H1 (cell line): ENCODE measurements around the gene INKA2. TPM values are rescaled to one million over a fixed set of nuclear protein-coding genes. Genes with fewer than 3 reads are reported as not detected.

Experiments
- CTCF ChIA-PET: fragments of 300-600 bp; sonication (Branson Sonifier 250); formaldehyde crosslinking; loops from one replicate; lab custom pipeline; 2021; ENCODE audit not compliant: partially characterized antibody; lab: Charles Lee
- POLR2A ChIA-PET: fragments of 300-600 bp; sonication (Branson Sonifier 250); formaldehyde crosslinking; loops from one replicate; lab custom pipeline; 2021; ENCODE audit warnings: inconsistent platforms; ENCODE audit not compliant: partially characterized antibody; lab: Charles Lee
- DNase-seq, 2 experiments: peaks; one replicate each; pipeline versions ENCODE4 v3.0.0 to v3.0.0-alpha.2; 2010 to 2022; ENCODE audit warnings: low spot score in 2 of 2, low read depth in 1 of 2, mixed read lengths in 1 of 2
- FAIRE-seq: peaks from 2 replicates; lab custom pipeline; 2011; peaks lifted over from hg19 to GRCh38; lab: Jason Lieb, UNC
- H2AFZ ChIP-seq: 2 replicates; pipeline ENCODE4 v1.8.1; 2012; ENCODE audit warnings: low read length, inconsistent platforms
- H2AK5ac ChIP-seq: 2 replicates; pipeline ENCODE4 v1.6.1; 2013; ENCODE audit warnings: low read depth, low read length
- H2BK120ac ChIP-seq: replicated peaks from 2 replicates; pipeline ENCODE3; 2013; ENCODE audit warnings: low read depth, low read length, inconsistent platforms
- H2BK12ac ChIP-seq: 2 replicates; pipeline ENCODE4 v1.6.1; 2013; ENCODE audit warnings: low read depth, low read length
- H2BK15ac ChIP-seq: 2 replicates; pipeline ENCODE4 v1.6.1; 2013; ENCODE audit warnings: low read length
- H2BK20ac ChIP-seq: 2 replicates; pipeline ENCODE4 v1.6.1; 2013; ENCODE audit warnings: low read length
- H2BK5ac ChIP-seq: 2 replicates; pipeline ENCODE4 v1.6.1; 2013; ENCODE audit warnings: low read depth, low read length
- H3K14ac ChIP-seq: 2 replicates; pipeline ENCODE4 v1.6.1; 2013; ENCODE audit warnings: inconsistent platforms; ENCODE audit not compliant: insufficient read length
- H3K18ac ChIP-seq: 2 replicates; pipeline ENCODE4 v1.6.1; 2013; ENCODE audit warnings: low read length; ENCODE audit errors: extremely low read depth
- H3K23ac ChIP-seq: 2 replicates; pipeline ENCODE4 v1.6.1; 2013; ENCODE audit warnings: inconsistent platforms; ENCODE audit not compliant: insufficient read length
- H3K23me2 ChIP-seq: 2 replicates; pipeline ENCODE4 v1.6.1; 2013; ENCODE audit warnings: low read depth, low read length
- H3K27ac ChIP-seq: 2 replicates; pipeline ENCODE4 v1.6.1; 2011; ENCODE audit warnings: low read depth, low read length, inconsistent platforms
- H3K27me3 ChIP-seq, 4 experiments: replicated peaks in 1 of 4; 1 replicate in 1 of 4; 2 replicates in 3 of 4; pipeline versions ENCODE4 v1.6.1 to v1.8.1; 2011 to 2013; ENCODE audit warnings: low read length in 3 of 4, mild to moderate bottlenecking in 3 of 4, inconsistent platforms in 2 of 4, mixed read lengths in 2 of 4, moderate library complexity in 1 of 4; ENCODE audit not compliant: control insufficient read depth in 3 of 4, insufficient read depth in 3 of 4; ENCODE audit errors: extremely low read depth in 1 of 4
- H3K36me3 ChIP-seq, 4 experiments: 2 replicates each; pipeline versions ENCODE4 v1.6.1 to v1.8.1; 2011 to 2013; ENCODE audit warnings: mild to moderate bottlenecking in 4 of 4, low read length in 3 of 4, moderate library complexity in 2 of 4, control low read depth in 1 of 4, inconsistent platforms in 1 of 4; ENCODE audit not compliant: insufficient read depth in 4 of 4, control insufficient read depth in 2 of 4
- H3K4ac ChIP-seq: replicated peaks from 2 replicates; pipeline ENCODE3; 2013; ENCODE audit warnings: low read length, low read depth, mixed read lengths, inconsistent platforms; ENCODE audit not compliant: insufficient read length
- H3K4me1 ChIP-seq, 4 experiments: replicated peaks in 1 of 4; 1 replicate in 1 of 4; 2 replicates in 3 of 4; pipeline versions ENCODE4 v1.6.1 to v1.8.1; 2011 to 2013; ENCODE audit warnings: low read length in 3 of 4, inconsistent platforms in 2 of 4, mixed read lengths in 1 of 4; ENCODE audit not compliant: insufficient read depth in 4 of 4, control insufficient read depth in 3 of 4
- H3K4me2 ChIP-seq, 2 experiments: 2 replicates each; pipeline versions ENCODE4 v1.6.1 to v1.8.1; 2011 to 2013; ENCODE audit warnings: low read depth in 2 of 2, low read length in 2 of 2, control low read depth in 1 of 2, inconsistent platforms in 1 of 2, mild to moderate bottlenecking in 1 of 2; ENCODE audit not compliant: insufficient read depth in 1 of 2
- H3K4me3 ChIP-seq, 4 experiments: fragments of 200-600, 300-600 bp in 1 of 4; sonication (generic), shearing (Covaris generic), sonication (Bioruptor Twin) in 1 of 4; 2 replicates each; pipeline versions ENCODE4 v1.5.1 to v1.8.1; 2011 to 2016; ENCODE audit warnings: low read length in 4 of 4, low read depth in 3 of 4, control low read depth in 2 of 4, inconsistent platforms in 2 of 4, mild to moderate bottlenecking in 2 of 4, mixed read lengths in 1 of 4, moderate library complexity in 1 of 4; ENCODE audit not compliant: insufficient read depth in 2 of 4; ENCODE audit errors: extremely low read depth in 1 of 4
- H3K56ac ChIP-seq: replicated peaks from 2 replicates; pipeline ENCODE3; 2013; ENCODE audit warnings: low read depth, mild to moderate bottlenecking, mixed read lengths, low read length, inconsistent platforms; ENCODE audit not compliant: insufficient read length
- H3K79me1 ChIP-seq: 2 replicates; pipeline ENCODE4 v1.6.1; 2013; ENCODE audit warnings: low read depth, low read length, control low read depth
- H3K79me2 ChIP-seq, 2 experiments: 2 replicates each; pipeline versions ENCODE4 v1.6.1 to v1.8.1; 2012 to 2013; ENCODE audit warnings: low read length in 2 of 2, mild to moderate bottlenecking in 2 of 2, inconsistent platforms in 1 of 2; ENCODE audit not compliant: insufficient read depth in 2 of 2, control insufficient read depth in 1 of 2
- H3K9ac ChIP-seq, 4 experiments: replicated peaks in 1 of 4; 1 replicate in 1 of 4; 2 replicates in 3 of 4; pipeline versions ENCODE4 v1.6.1 to v1.8.1; 2011 to 2013; ENCODE audit warnings: low read depth in 3 of 4, low read length in 3 of 4, control low read depth in 2 of 4, mild to moderate bottlenecking in 2 of 4, moderate library complexity in 2 of 4, inconsistent platforms in 1 of 4; ENCODE audit errors: extremely low read depth in 1 of 4
- H3K9me3 ChIP-seq, 2 experiments: 2 replicates each; pipeline versions ENCODE4 v1.6.1 to v1.8.1; 2012 to 2013; ENCODE audit warnings: mild to moderate bottlenecking in 2 of 2, moderate library complexity in 2 of 2, control low read depth in 1 of 2, inconsistent platforms in 1 of 2, low read depth in 1 of 2, low read length in 1 of 2, mixed read lengths in 1 of 2; ENCODE audit not compliant: insufficient read depth in 2 of 2
- H4K20me1 ChIP-seq, 2 experiments: replicated peaks in 1 of 2; 2 replicates each; pipeline versions ENCODE3 to v1.8.1; 2011 to 2013; ENCODE audit warnings: inconsistent platforms in 2 of 2, low read length in 2 of 2, mild to moderate bottlenecking in 1 of 2; ENCODE audit not compliant: insufficient read depth in 2 of 2, control insufficient read depth in 1 of 2
- H4K5ac ChIP-seq: 2 replicates; pipeline ENCODE4 v1.6.1; 2013; ENCODE audit warnings: low read length, low read depth, mixed read lengths, inconsistent platforms; ENCODE audit not compliant: insufficient read length
- H4K8ac ChIP-seq: 2 replicates; pipeline ENCODE4 v1.8.0; 2013; ENCODE audit warnings: mild to moderate bottlenecking, moderate library complexity, low read length, inconsistent platforms; ENCODE audit not compliant: insufficient read depth; ENCODE audit errors: extremely low read depth
- H4K91ac ChIP-seq: replicated peaks from 2 replicates; pipeline ENCODE3; 2013; ENCODE audit warnings: low read length, mixed read lengths, inconsistent platforms; ENCODE audit not compliant: insufficient read length
- BCL11A ChIP-seq, 2 experiments: IDR thresholded peaks; one replicate each; pipeline ENCODE4 v1.6.1; 2011; ENCODE audit warnings: low read depth in 2 of 2, low read length in 2 of 2, mild to moderate bottlenecking in 2 of 2
- CBX8 ChIP-seq: fragments of 300-800, 300-1000 bp; sonication (generic); IDR thresholded peaks from 2 replicates; pipeline ENCODE4 v1.7.1; 2016; ENCODE audit warnings: low read depth, low read length, borderline replicate concordance
- EP300 ChIP-seq, 2 experiments: IDR thresholded peaks; 1 replicate in 1 of 2; 2 replicates in 1 of 2; pipeline ENCODE4 v1.6.1; 2011 to 2012; ENCODE audit warnings: low read depth in 2 of 2, low read length in 2 of 2, mild to moderate bottlenecking in 2 of 2, borderline replicate concordance in 1 of 2, inconsistent platforms in 1 of 2, moderate library complexity in 1 of 2
- KDM5A ChIP-seq: fragments of 200-600 bp; IDR thresholded peaks from 2 replicates; pipeline ENCODE4 v1.7.1; 2012; ENCODE audit warnings: mild to moderate bottlenecking, low read length, inconsistent platforms, mixed read lengths
- MAFK ChIP-seq: IDR thresholded peaks from 2 replicates; pipeline ENCODE4 v1.6.1; 2012; ENCODE audit warnings: low read depth, mild to moderate bottlenecking, improper control_type of control experiment, low read length
- NANOG ChIP-seq: IDR thresholded peaks from 2 replicates; pipeline ENCODE4 v1.6.1; 2011; ENCODE audit warnings: low read length, low read depth, mild to moderate bottlenecking, inconsistent platforms; ENCODE audit not compliant: insufficient read depth, poor library complexity, severe bottlenecking
- SP1 ChIP-seq: IDR thresholded peaks from 2 replicates; pipeline ENCODE4 v1.6.1; 2011; ENCODE audit warnings: low read depth, low read length
- WGBS, 2 experiments: shearing (Covaris generic) in 1 of 2; methylation state at CpG; one replicate each; pipeline versions ENCODE4 v1.1.6 to v1.1.7; 2013 to 2015; ENCODE audit warnings: low lambda C conversion rate in 2 of 2, mixed read lengths in 2 of 2, inconsistent platforms in 1 of 2, low coverage in 1 of 2, missing lambda C conversion rate in 1 of 2; ENCODE audit not compliant: insufficient replicate concordance in 2 of 2, insufficient coverage in 1 of 2, insufficient read length in 1 of 2; ENCODE audit errors: extremely low coverage in 1 of 2, missing lambda C conversion rate in 1 of 2; 5-methylcytosine and 5-hydroxymethylcytosine counted together
- polyA plus RNA-seq, 7 experiments: library from polyadenylated mRNA; depleted of rRNA in 3 of 7; stranded (reverse) in 5 of 7; unstranded in 2 of 7; fragments of >200 nt in 5 of 7; fragments of 200-250 nt in 2 of 7; gene quantifications; 1 replicate in 5 of 7; 2 replicates in 1 of 7; 4 replicates in 1 of 7; pipeline versions ENCODE4 v1.2.1 to v1.2.3, GENCODE V29; 2011 to 2013; ENCODE audit warnings: missing spikeins in 2 of 7, mixed read lengths in 2 of 7
- total RNA-seq: library from RNA; stranded (reverse); fragmentation: NEBNext Ultra II Directional; extraction: Animal tissue kit (Norgen Biotek cat#: 25700); gene quantifications from 2 replicates; pipeline ENCODE4 v1.2.1, GENCODE V29; 2021

Gene INKA2
- total and polyA plus RNA-seq, 2 of the 8 experiments (the other 6 are each of a cell fraction or from before 2014, with no cell fraction given) = 4.2 to 11.5 TPM

DNA sequence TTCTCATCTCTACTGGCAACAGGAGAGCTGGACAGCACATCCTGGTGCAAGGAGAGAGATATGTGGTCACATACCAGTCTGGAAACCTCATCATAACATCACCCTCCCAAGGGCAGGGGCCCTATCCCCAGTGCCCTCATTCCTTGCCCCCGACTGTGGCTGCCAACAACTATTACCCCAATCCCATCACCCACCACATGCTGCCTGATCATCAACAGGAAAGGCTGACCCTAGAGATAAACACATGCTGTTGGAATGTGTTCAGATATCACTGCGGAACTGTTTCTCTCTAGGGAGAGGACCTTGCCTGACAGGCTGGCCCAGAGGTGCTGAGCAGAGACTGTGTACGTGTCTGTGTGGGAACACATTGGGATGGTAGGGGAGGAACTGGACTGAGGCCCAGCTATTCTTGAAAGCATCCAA is 4.5 kb upstream of the INKA2 start:
- 96% methylated on average over 3 of the region's 3 CpGs; no CpG with 5 or more reads in 1 of the 2 experiments for WGBS, 2 experiments
- no peak overlapping the region for H2AK5ac ChIP-seq
- peaks cover 0 to 6% (median 4%) of the 10 kb centered on the region in 4 experiments; a peak in 3 of 7 replicates for H3K27me3 ChIP-seq
- H3K4me3 ChIP-seq = no peak overlapping the region
- H4K5ac ChIP-seq = no peak overlapping the region
- POLR2A ChIA-PET = interaction anchor here (1.0 to 19.0 kb wide), 2 partner anchors 11 to 22 kb away, joined by 3 to 343 read pairs; no protein-coding TSS in a partner anchor
- no peak overlapping the region for H3K56ac ChIP-seq
- no peak overlapping the region for H3K23ac ChIP-seq
- H4K8ac ChIP-seq = no peak overlapping the region
- no peak overlapping the region for H2BK120ac ChIP-seq
- H3K36me3 ChIP-seq = no peaks in the 10 kb centered on the region
- FAIRE-seq = no peak
- H3K4ac ChIP-seq = no peak overlapping the region
- no peak overlapping the region for H2BK5ac ChIP-seq
- H3K4me1 ChIP-seq = peaks cover 0 to 3% (median under 1%) of the 10 kb centered on the region in 4 experiments; a peak in 5 of 7 replicates
- no peak overlapping the region for H4K91ac ChIP-seq
- no peak overlapping the region for H3K4me2 ChIP-seq
- no peaks in the 10 kb centered on the region for H3K79me1 ChIP-seq
- peak overlapping the region; percentile 72 for H2BK12ac ChIP-seq
- H3K18ac ChIP-seq = no peak overlapping the region
- H3K27ac ChIP-seq = no peak overlapping the region
- TF ChIP-seq EP300 (IDR thresholded peaks at IDR 0.05; ENCODE audit: borderline replicate concordance in 1 of 2, low read depth in 2 of 2, low read length in 2 of 2) (no peak), MAFK (no peak), KDM5A (no peak), NANOG (no peak), SP1 (no peak), BCL11A (IDR thresholded peaks at IDR 0.05; ENCODE audit: low read depth in 2 of 2, low read length in 2 of 2) (no peak), CBX8 (no peak)
- H4K20me1 ChIP-seq = no peaks in the 10 kb centered on the region
- H2AFZ ChIP-seq = no peak overlapping the region
- no peak overlapping the region for H2BK15ac ChIP-seq
- no peak overlapping the region for H3K9ac ChIP-seq
- H3K9me3 ChIP-seq = no peaks in the 10 kb centered on the region
- CTCF ChIA-PET = interaction anchor here (0.9 to 42.0 kb wide), 5 partner anchors 1 to 96 kb away, joined by 3 to 1070 read pairs (median 4); partner anchors contain the start of genes DDX20 and INKA2
- no peaks in the 10 kb centered on the region for H3K79me2 ChIP-seq
- no peak overlapping the region for H3K14ac ChIP-seq
- no peak for DNase-seq
- H2BK20ac ChIP-seq = no peak overlapping the region
- peaks cover 10% of the 10 kb centered on the region; the same call in 1 of the 2 replicates for H3K23me2 ChIP-seq
